IMR-90 (cell line): ENCODE measurements around the gene PRKCB. TPM values are rescaled to one million over a fixed set of nuclear protein-coding genes. Genes with fewer than 3 reads are reported as not detected.

Experiments
- ATAC-seq: fragments of 200-7000 bp; cut with Tn5 transposase; 2 replicates; pipeline ENCODE4 v1.9.1; 2020; ENCODE audit warnings: low read depth, mild to moderate bottlenecking, moderate library complexity
- BruUV-seq: library from RNA; stranded (reverse); fragments of 400-500 nt; replicated peaks from 2 replicates; lab custom pipeline; 2021; lab: Mats Ljungman, UMichigan
- CTCF ChIA-PET: fragments of 300-600 bp; formaldehyde crosslinking; extraction: SDS; loops from one replicate; lab custom pipeline; 2021; ENCODE audit warnings: antibody characterized with exemption; lab: Yijun Ruan, JAX
- POLR2A ChIA-PET: fragments of 300-600 bp; sonication (Branson Sonifier 250); formaldehyde crosslinking; loops from one replicate; lab custom pipeline; 2022; ENCODE audit warnings: antibody characterized with exemption; ENCODE audit not compliant: unreplicated experiment; lab: Charles Lee
- DNase-seq: peaks from one replicate; pipeline ENCODE4 v3.0.0; 2013
- H2AFZ ChIP-seq: replicated peaks from 2 replicates; pipeline ENCODE3; 2013; ENCODE audit warnings: low read length, mild to moderate bottlenecking; ENCODE audit not compliant: poor library complexity
- H2AK5ac ChIP-seq: 2 replicates; pipeline ENCODE4 v1.6.1; 2013; ENCODE audit warnings: low read depth, low read length, inconsistent platforms
- H2AK9ac ChIP-seq: replicated peaks from 2 replicates; pipeline ENCODE3; 2013; ENCODE audit warnings: mild to moderate bottlenecking, low read depth, low read length, moderate library complexity; ENCODE audit not compliant: poor library complexity
- H2BK120ac ChIP-seq: 2 replicates; pipeline ENCODE4 v1.6.1; 2013; ENCODE audit warnings: low read depth, low read length, inconsistent platforms
- H2BK15ac ChIP-seq: 3 replicates; pipeline ENCODE4 v1.6.1; 2013; ENCODE audit warnings: low read depth, low read length, inconsistent platforms
- H2BK20ac ChIP-seq: 2 replicates; pipeline ENCODE4 v1.6.1; 2013; ENCODE audit warnings: low read depth, mild to moderate bottlenecking, inconsistent platforms, low read length, moderate library complexity
- H2BK5ac ChIP-seq: 2 replicates; pipeline ENCODE4 v1.6.1; 2013; ENCODE audit warnings: mild to moderate bottlenecking, low read depth, low read length, inconsistent platforms; ENCODE audit not compliant: poor library complexity, severe bottlenecking
- H3K14ac ChIP-seq: replicated peaks from 2 replicates; pipeline ENCODE4 v1.6.1; 2013; ENCODE audit warnings: low read depth, low read length, inconsistent platforms
- H3K18ac ChIP-seq: 2 replicates; pipeline ENCODE4 v1.6.1; 2013; ENCODE audit warnings: low read depth, low read length, control low read depth
- H3K23ac ChIP-seq: 2 replicates; pipeline ENCODE4 v1.6.1; 2013; ENCODE audit warnings: low read depth, low read length, inconsistent platforms
- H3K27ac ChIP-seq: 2 replicates; pipeline ENCODE4 v1.5.1; 2013; ENCODE audit warnings: mild to moderate bottlenecking, control low read depth, low read length; ENCODE audit not compliant: insufficient read depth
- H3K27me3 ChIP-seq: 2 replicates; pipeline ENCODE4 v1.6.1; 2013; ENCODE audit warnings: low read length; ENCODE audit not compliant: control insufficient read depth, insufficient read depth
- H3K36me3 ChIP-seq: 2 replicates; pipeline ENCODE4 v1.6.1; 2013; ENCODE audit warnings: low read length, mixed read lengths; ENCODE audit not compliant: control insufficient read depth, insufficient read depth
- H3K4ac ChIP-seq: 2 replicates; pipeline ENCODE4 v1.6.1; 2013; ENCODE audit warnings: low read depth, low read length, inconsistent platforms
- H3K4me1 ChIP-seq: 2 replicates; pipeline ENCODE4 v1.6.1; 2013; ENCODE audit warnings: low read length, mixed read lengths; ENCODE audit not compliant: control insufficient read depth, insufficient read depth
- H3K4me2 ChIP-seq: 2 replicates; pipeline ENCODE4 v1.6.1; 2013; ENCODE audit warnings: low read depth, mild to moderate bottlenecking, control low read depth, low read length, moderate library complexity
- H3K4me3 ChIP-seq: 2 replicates; pipeline ENCODE4 v1.5.1; 2013; ENCODE audit warnings: low read depth, mild to moderate bottlenecking, control low read depth, low read length, moderate library complexity; ENCODE audit not compliant: insufficient read depth
- H3K56ac ChIP-seq: 2 replicates; pipeline ENCODE4 v1.6.1; 2013; ENCODE audit warnings: low read length, inconsistent platforms; ENCODE audit not compliant: insufficient read depth; ENCODE audit errors: extremely low read depth
- H3K79me1 ChIP-seq, 2 experiments: 2 replicates each; pipeline ENCODE4 v1.6.1; 2013; ENCODE audit warnings: low read length in 2 of 2, inconsistent platforms in 1 of 2, low read depth in 1 of 2
- H3K9ac ChIP-seq: 2 replicates; pipeline ENCODE4 v1.6.1; 2013; ENCODE audit warnings: low read depth, low read length, control low read depth
- H3K9me1 ChIP-seq: 2 replicates; pipeline ENCODE4 v1.6.1; 2013; ENCODE audit warnings: low read length, inconsistent platforms; ENCODE audit not compliant: insufficient read depth
- H3K9me3 ChIP-seq: 2 replicates; pipeline ENCODE4 v1.6.1; 2013; ENCODE audit warnings: low read length; ENCODE audit not compliant: control insufficient read depth, insufficient read depth
- H4K20me1 ChIP-seq: 2 replicates; pipeline ENCODE4 v1.6.1; 2013; ENCODE audit warnings: low read length, inconsistent platforms; ENCODE audit not compliant: insufficient read depth
- H4K5ac ChIP-seq: 2 replicates; pipeline ENCODE4 v1.6.1; 2013; ENCODE audit warnings: mild to moderate bottlenecking, low read depth, low read length, control low read depth
- H4K8ac ChIP-seq, 2 experiments: 2 replicates each; pipeline ENCODE4 v1.6.1; 2013; ENCODE audit warnings: low read depth in 2 of 2, low read length in 2 of 2, control low read depth in 1 of 2, inconsistent platforms in 1 of 2
- H4K91ac ChIP-seq: 2 replicates; pipeline ENCODE4 v1.6.1; 2013; ENCODE audit warnings: low read depth, low read length, inconsistent platforms; ENCODE audit not compliant: insufficient read depth
- BHLHE40 ChIP-seq: fragments of 150-350 bp; IDR thresholded peaks from 2 replicates; pipeline ENCODE4 v1.6.1; 2016; ENCODE audit warnings: mild to moderate bottlenecking, low read depth, low read length
- CEBPB ChIP-seq: IDR thresholded peaks from 2 replicates; pipeline ENCODE4 v1.6.1; 2012; ENCODE audit warnings: low read depth, low read length, improper control_type of control experiment
- CHD1 ChIP-seq: IDR thresholded peaks from 2 replicates; pipeline ENCODE4 v1.6.1; 2012; ENCODE audit warnings: low read depth, low read length, improper control_type of control experiment
- CTCF ChIP-seq: conservative IDR thresholded peaks from 2 replicates; pipeline ENCODE4 v1.5.1; 2012; ENCODE audit warnings: mild to moderate bottlenecking, low read depth, low read length, improper control_type of control experiment
- ELK1 ChIP-seq: fragments of 150-350 bp; IDR thresholded peaks from 2 replicates; pipeline ENCODE4 v1.6.1; 2016; ENCODE audit warnings: low read depth, mild to moderate bottlenecking, low read length, moderate library complexity, borderline replicate concordance
- FOS ChIP-seq: fragments of 150-350 bp; IDR thresholded peaks from 2 replicates; pipeline ENCODE4 v1.6.1; 2016; ENCODE audit warnings: low read depth, low read length
- MAFK ChIP-seq: IDR thresholded peaks from 2 replicates; pipeline ENCODE4 v1.6.1; 2012; ENCODE audit warnings: low read depth, low read length, improper control_type of control experiment
- MAZ ChIP-seq: IDR thresholded peaks from 2 replicates; pipeline ENCODE4 v1.6.1; 2012; ENCODE audit warnings: low read depth, mild to moderate bottlenecking, low read length, improper control_type of control experiment, moderate library complexity, borderline replicate concordance
- MXI1 ChIP-seq: IDR thresholded peaks from 2 replicates; pipeline ENCODE4 v1.6.1; 2012; ENCODE audit warnings: low read depth, mild to moderate bottlenecking, low read length, moderate library complexity, borderline replicate concordance
- NFE2L2 ChIP-seq: fragments of 150-350 bp; IDR thresholded peaks from 2 replicates; pipeline ENCODE4 v1.6.1; 2016; ENCODE audit warnings: low read depth, mild to moderate bottlenecking, low read length
- POLR2A ChIP-seq: IDR thresholded peaks from 2 replicates; pipeline ENCODE4 v1.6.1; 2012; ENCODE audit warnings: mild to moderate bottlenecking, low read depth, low read length
- RAD21 ChIP-seq: IDR thresholded peaks from 2 replicates; pipeline ENCODE4 v1.6.1; 2012; ENCODE audit warnings: low read length, improper control_type of control experiment
- RCOR1 ChIP-seq: IDR thresholded peaks from 2 replicates; pipeline ENCODE4 v1.6.1; 2012; ENCODE audit warnings: mild to moderate bottlenecking, low read length, improper control_type of control experiment; ENCODE audit not compliant: insufficient replicate concordance
- RFX5 ChIP-seq: IDR thresholded peaks from 2 replicates; pipeline ENCODE4 v1.8.0; 2012; ENCODE audit warnings: low read depth, mild to moderate bottlenecking, low read length, moderate library complexity
- SMC3 ChIP-seq: fragments of 150-350 bp; IDR thresholded peaks from 2 replicates; pipeline ENCODE4 v1.6.1; 2016; ENCODE audit warnings: low read depth, mild to moderate bottlenecking, antibody characterized with exemption, low read length, moderate library complexity
- USF2 ChIP-seq: fragments of 150-350 bp; IDR thresholded peaks from 2 replicates; pipeline ENCODE4 v1.6.1; 2017; ENCODE audit warnings: mild to moderate bottlenecking, antibody characterized with exemption, low read length, low read depth
- WGBS, 2 experiments: methylation state at CpG; one replicate each; pipeline versions ENCODE4 v1.1.5 to v1.1.7; 2013; ENCODE audit warnings: missing lambda C conversion rate in 2 of 2; ENCODE audit not compliant: insufficient read length in 1 of 2; ENCODE audit errors: extremely low coverage in 2 of 2; 5-methylcytosine and 5-hydroxymethylcytosine counted together
- dilution Hi-C: fragments of 300-500 bp; cut with HindIII; formaldehyde crosslinking; loops from one replicate; pipeline ENCODE4 v1.14.3; 2018; ENCODE audit warnings: low sequenced_read_pairs; ENCODE audit not compliant: unreplicated experiment
- in situ Hi-C: fragments of 300-500 bp; cut with MboI; formaldehyde crosslinking; loops from 3 replicates; pipeline ENCODE4 v1.14.3; 2019; ENCODE audit warnings: low sequenced_read_pairs, inconsistent platforms, mixed read lengths
- intact Hi-C: fragments of 100-400 bp; cut with micrococcal nuclease; formaldehyde crosslinking; loops from 2 replicates; pipeline ENCODE4 v1.10.0; 2022
- polyA plus RNA-seq, 3 experiments: library from polyadenylated mRNA; depleted of rRNA; stranded (reverse); fragments of >200 nt; gene quantifications; 2 replicates each; pipeline ENCODE4 v1.2.3, GENCODE V29; 2012; ENCODE audit warnings: low replicate concordance in 1 of 3
- total RNA-seq: library from RNA; depleted of rRNA; stranded (reverse); fragments of >200 nt; gene quantifications from 2 replicates; pipeline ENCODE4 v1.2.3, GENCODE V29; 2012

Gene PRKCB
- total and polyA plus RNA-seq, 2 of the 4 experiments (the other 2 are of a cell fraction) = under 0.01 TPM; not detected in 1

GRCh38 chr16:24203675-24204074 lies 367.9 kb downstream of the PRKCB start:
- intact Hi-C loops = no loop called here
- Histone ChIP-seq H2AFZ (no peak overlapping the region), H4K20me1 (no peaks in the 10 kb centered on the region), H3K27ac (no peak overlapping the region), H2BK20ac (no peak overlapping the region), H2BK120ac (no peak overlapping the region), H3K56ac (no peak overlapping the region), H3K36me3 (no peaks in the 10 kb centered on the region), H3K4me3 (no peak overlapping the region), H3K23ac (no peak overlapping the region), H3K14ac (no peak overlapping the region), H3K18ac (no peak overlapping the region), H2BK5ac (no peak overlapping the region), H3K9me3 (no peaks in the 10 kb centered on the region), H3K27me3 (no peaks in the 10 kb centered on the region), H3K9me1 (no peaks in the 10 kb centered on the region), H3K4me2 (no peak overlapping the region), H3K4me1 (no peaks in the 10 kb centered on the region), H2AK9ac (no peak overlapping the region), H4K91ac (no peak overlapping the region), H2AK5ac (no peak overlapping the region), H3K9ac (no peak overlapping the region), H3K4ac (no peak overlapping the region), H4K5ac (no peak overlapping the region), H4K8ac (no peak overlapping the region), H2BK15ac (no peak overlapping the region), H3K79me1 (no peaks in the 10 kb centered on the region)
- WGBS, 2 experiments = no CpG with 5 or more reads among the region's 4 CpGs
- ATAC-seq (no peak), DNase-seq (no peak)
- TF ChIP-seq CEBPB (no peak), POLR2A (no peak), FOS (no peak), RCOR1 (no peak), MAZ (no peak), USF2 (no peak), RFX5 (no peak), MXI1 (no peak), MAFK (no peak), NFE2L2 (no peak), ELK1 (no peak), CHD1 (no peak), CTCF (no peak), BHLHE40 (no peak), SMC3 (no peak), RAD21 (no peak)
- in situ Hi-C loops = no loop called here
- CTCF ChIA-PET = interaction anchor here (1.0 kb wide), 1 partner anchor 24 kb away, joined by 5 read pairs; no protein-coding TSS in a partner anchor
- BruUV-seq = no TSS peak
- dilution Hi-C loops = no loop called here
- POLR2A ChIA-PET = no interaction called here
